Hindlimb muscle (tissue), 1 donor: ENCODE measurements around the gene FGD5. TPM values are rescaled to one million over a fixed set of nuclear protein-coding genes. Genes with fewer than 3 reads are reported as not detected.
"Not testable (repeated sequence)": the region's sequence is repeated elsewhere in the genome, so short reads cannot be mapped to it uniquely, and the experiment has no call there.

ENCODE experiments used
- DNase-seq: peaks from one replicate; pipeline ENCODE4 v3.0.0-alpha.2; 2013
- polyA plus RNA-seq: library from polyadenylated mRNA; unstranded; fragments of 120-200 nt; gene quantifications from one replicate; pipeline ENCODE4 v1.2.1, GENCODE V29; 2013; ENCODE audit not compliant: insufficient read length

Gene FGD5
- polyA plus RNA-seq, 1 donor, result 20.1 TPM

GRCh38 chr3:14808025-14808424 is 10.7 kb upstream of the FGD5 start:
- no peak for DNase-seq

- no peak for DNase-seq
These were observed 10.1 kb upstream of the FGD5 start for GRCh38 chr3:14808502-14809266.

- not testable (repeated sequence) for DNase-seq
These were observed 9.2 kb upstream of the FGD5 start for GRCh38 chr3:14809611-14810010.

GRCh38 chr3:14810070-14810791 is 8.5 kb upstream of the FGD5 start:
- peak; percentile 56 for DNase-seq

- DNase-seq, result no peak
These were observed 7.7 kb upstream of the FGD5 start for GRCh38 chr3:14810801-14811661.

GRCh38 chr3:14811684-14812083 is 7.1 kb upstream of the FGD5 start:
- peak; percentile 33 for DNase-seq

GRCh38 chr3:14812196-14812790 is 6.5 kb upstream of the FGD5 start:
- DNase-seq, result no peak

GRCh38 chr3:14814411-14814871 is 4.3 kb upstream of the FGD5 start:
- no peak for DNase-seq

- no peak for DNase-seq
These were observed 2.4 kb upstream of the FGD5 start for GRCh38 chr3:14816359-14816758.

- DNase-seq, result no peak
These were observed 909 bp downstream of the FGD5 start for GRCh38 chr3:14819671-14820070.

- DNase-seq, result no peak
These were observed 1.4 kb downstream of the FGD5 start for GRCh38 chr3:14820156-14820555.

- DNase-seq, result no peak
These were observed 2.4 kb downstream of the FGD5 start for GRCh38 chr3:14821151-14821550.

GRCh38 chr3:14822134-14822533 is 3.4 kb downstream of the FGD5 start:
- DNase-seq, result no peak

GRCh38 chr3:14822670-14823390 is 4.1 kb downstream of the FGD5 start:
- no peak for DNase-seq

GRCh38 chr3:14823393-14823792 is 4.6 kb downstream of the FGD5 start:
- no peak for DNase-seq

GRCh38 chr3:14823910-14824629 is 5.3 kb downstream of the FGD5 start:
- no peak for DNase-seq

GRCh38 chr3:14824646-14825045 is 5.9 kb downstream of the FGD5 start:
- DNase-seq, result no peak

- no peak for DNase-seq
These were observed 7.3 kb downstream of the FGD5 start for GRCh38 chr3:14826069-14826468.

GRCh38 chr3:14827776-14828175 is 9.0 kb downstream of the FGD5 start:
- DNase-seq, result no peak

GRCh38 chr3:14829811-14830210 is 11.0 kb downstream of the FGD5 start:
- no peak for DNase-seq

GRCh38 chr3:14831916-14832450 is 13.2 kb downstream of the FGD5 start:
- DNase-seq, result no peak
